Measurements from ENCODE around the gene DNAJB8.

GRCh38 chr3:128449111-128449638, 17.5 kb downstream of the DNAJB8 start:
- TF ChIP-seq EP300 (IDR thresholded peaks at IDR 0.05) (no peak), POLR2AphosphoS5 (IDR thresholded peaks at IDR 0.05) (no peak)
- TF ChIP-seq, protein P1, sequence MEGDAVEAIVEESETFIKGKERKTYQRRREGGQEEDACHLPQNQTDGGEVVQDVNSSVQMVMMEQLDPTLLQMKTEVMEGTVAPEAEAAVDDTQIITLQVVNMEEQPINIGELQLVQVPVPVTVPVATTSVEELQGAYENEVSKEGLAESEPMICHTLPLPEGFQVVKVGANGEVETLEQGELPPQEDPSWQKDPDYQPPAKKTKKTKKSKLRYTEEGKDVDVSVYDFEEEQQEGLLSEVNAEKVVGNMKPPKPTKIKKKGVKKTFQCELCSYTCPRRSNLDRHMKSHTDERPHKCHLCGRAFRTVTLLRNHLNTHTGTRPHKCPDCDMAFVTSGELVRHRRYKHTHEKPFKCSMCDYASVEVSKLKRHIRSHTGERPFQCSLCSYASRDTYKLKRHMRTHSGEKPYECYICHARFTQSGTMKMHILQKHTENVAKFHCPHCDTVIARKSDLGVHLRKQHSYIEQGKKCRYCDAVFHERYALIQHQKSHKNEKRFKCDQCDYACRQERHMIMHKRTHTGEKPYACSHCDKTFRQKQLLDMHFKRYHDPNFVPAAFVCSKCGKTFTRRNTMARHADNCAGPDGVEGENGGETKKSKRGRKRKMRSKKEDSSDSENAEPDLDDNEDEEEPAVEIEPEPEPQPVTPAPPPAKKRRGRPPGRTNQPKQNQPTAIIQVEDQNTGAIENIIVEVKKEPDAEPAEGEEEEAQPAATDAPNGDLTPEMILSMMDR (IDR thresholded peaks at IDR 0.05), result no peak
